ENCODE measurements around the gene SLC5A3. TPM values are rescaled to one million over a fixed set of nuclear protein-coding genes. Genes with fewer than 3 reads are reported as not detected.

The SLC5A3 gene
- total and polyA plus RNA-seq, 2 of the 8 experiments (the other 6 are each of a cell fraction or from before 2014, with no cell fraction given): 4.0 to 19.4 TPM

DNA sequence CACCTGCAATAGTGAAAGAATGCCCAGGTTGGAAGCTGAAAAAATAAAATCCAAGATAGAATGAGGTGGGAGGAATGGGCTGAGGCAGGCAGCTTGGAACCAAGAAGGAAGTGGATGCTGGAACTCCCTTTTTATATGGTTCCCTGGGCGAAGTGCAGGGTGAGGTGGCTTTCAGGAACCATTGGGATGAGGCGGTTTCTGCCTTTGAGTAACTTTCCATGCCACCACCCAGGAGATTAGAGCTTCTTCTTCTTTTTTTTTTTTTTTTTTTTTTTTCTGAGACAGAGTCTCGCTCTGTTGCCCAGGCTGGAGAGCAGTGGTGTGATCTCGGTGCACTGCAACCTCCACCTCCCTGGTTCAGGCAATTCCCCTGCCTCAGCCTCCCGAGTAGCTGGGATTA is 17.8 kb upstream of the SLC5A3 start:
- Histone ChIP-seq H3K56ac (replicated peaks; ENCODE audit: insufficient read length, low read depth, low read length) (no peak overlapping the region), H3K9ac (replicated peaks in 1 of 4; ENCODE audit: extremely low read depth in 1 of 4, low read depth in 3 of 4, low read length in 3 of 4) (no peak overlapping the region)
- WGBS, 2 experiments (ENCODE audit: extremely low coverage in 1 of 2, insufficient coverage in 1 of 2, insufficient read length in 1 of 2, insufficient replicate concordance in 2 of 2, low coverage in 1 of 2, low lambda C conversion rate in 2 of 2, missing lambda C conversion rate in 1 of 2): 93% methylated on average over 3 of the region's 5 CpGs; no CpG with 5 or more reads in 1 of the 2 experiments

More for the DNA sequence above, 17.8 kb upstream of the SLC5A3 start:
- H3K9me3 ChIP-seq (ENCODE audit: insufficient read depth in 2 of 2, low read depth in 1 of 2, low read length in 1 of 2): no peaks in the 10 kb centered on the region
- TF ChIP-seq RBBP5 (IDR thresholded peaks at IDR 0.05; ENCODE audit: borderline replicate concordance, low read depth, low read length) (no peak), NANOG (IDR thresholded peaks at IDR 0.05; ENCODE audit: insufficient read depth, low read depth, low read length, poor library complexity, severe bottlenecking) (no peak), CREB1 (IDR thresholded peaks at IDR 0.05) (no peak), ZNF274 (IDR thresholded peaks at IDR 0.05; ENCODE audit: borderline replicate concordance, extremely low read depth, low read length) (no peak)
- no peak overlapping the region for H3K23ac ChIP-seq (ENCODE audit: insufficient read length)
- H3K4ac ChIP-seq (replicated peaks; ENCODE audit: insufficient read length, low read depth, low read length): no peak overlapping the region
- H2BK15ac ChIP-seq (ENCODE audit: low read length): no peak overlapping the region
- no peak overlapping the region for H3K18ac ChIP-seq (ENCODE audit: extremely low read depth, low read length)
- no peak overlapping the region for H3K4me2 ChIP-seq (ENCODE audit: insufficient read depth in 1 of 2, low read depth in 2 of 2, low read length in 2 of 2)
- no peak overlapping the region for H2BK5ac ChIP-seq (ENCODE audit: low read depth, low read length)
- no peaks in the 10 kb centered on the region for H3K27me3 ChIP-seq (replicated peaks in 1 of 4; ENCODE audit: control insufficient read depth in 3 of 4, extremely low read depth in 1 of 4, insufficient read depth in 3 of 4, low read length in 3 of 4)
- no peak for FAIRE-seq
- DNase-seq (ENCODE audit: low read depth in 1 of 2, low spot score in 2 of 2): no peak
- H2BK120ac ChIP-seq (replicated peaks; ENCODE audit: low read depth, low read length): no peak overlapping the region
- H3K14ac ChIP-seq (ENCODE audit: insufficient read length): no peak overlapping the region
- ChIA-PET CTCF (ENCODE audit: partially characterized antibody) (interaction anchor here (0.6 kb wide), 2 partner anchors 96 to 832 kb away, joined by 3 read pairs; no protein-coding TSS in a partner anchor), POLR2A (ENCODE audit: partially characterized antibody) (interaction anchor here (1.3 to 1.5 kb wide), 2 partner anchors 9 to 18 kb away, joined by 4 read pairs; partner anchors contain the start of genes MRPS6 and SLC5A3)
- no peaks in the 10 kb centered on the region for H3K36me3 ChIP-seq (ENCODE audit: control insufficient read depth in 2 of 4, insufficient read depth in 4 of 4, low read length in 3 of 4)
- H3K79me2 ChIP-seq (ENCODE audit: control insufficient read depth in 1 of 2, insufficient read depth in 2 of 2, low read length in 2 of 2): no peaks in the 10 kb centered on the region
- H3K4me1 ChIP-seq (replicated peaks in 1 of 4; ENCODE audit: control insufficient read depth in 3 of 4, insufficient read depth in 4 of 4, low read length in 3 of 4): no peaks in the 10 kb centered on the region
- no peak overlapping the region for H2AK5ac ChIP-seq (ENCODE audit: low read depth, low read length)
- no peak overlapping the region for H3K4me3 ChIP-seq (ENCODE audit: extremely low read depth in 1 of 4, insufficient read depth in 2 of 4, low read depth in 3 of 4, low read length in 4 of 4)
- H3K27ac ChIP-seq (ENCODE audit: low read depth, low read length): no peak overlapping the region
- no peak overlapping the region for H2BK20ac ChIP-seq (ENCODE audit: low read length)
- no peak overlapping the region for H4K91ac ChIP-seq (replicated peaks; ENCODE audit: insufficient read length, low read length)
- H3K23me2 ChIP-seq (ENCODE audit: low read depth, low read length): peaks cover 2% of the 10 kb centered on the region; the same call in 1 of the 2 replicates
- H4K20me1 ChIP-seq (replicated peaks in 1 of 2; ENCODE audit: control insufficient read depth in 1 of 2, insufficient read depth in 2 of 2, low read length in 2 of 2): no peaks in the 10 kb centered on the region
- no peak overlapping the region for H4K8ac ChIP-seq (ENCODE audit: extremely low read depth, insufficient read depth, low read length)
- no peaks in the 10 kb centered on the region for H3K79me1 ChIP-seq (ENCODE audit: low read depth, low read length)
- no peak overlapping the region for H4K5ac ChIP-seq (ENCODE audit: insufficient read length, low read depth, low read length)
- H2BK12ac ChIP-seq (ENCODE audit: low read depth, low read length): no peak overlapping the region
- no peak overlapping the region for H2AFZ ChIP-seq (ENCODE audit: low read length)
